Breast epithelium (tissue), 3 donors: ENCODE data around the gene IFNL4.

Experiments used
- POLR2A ChIP-seq: fragments of 450-650 bp; IDR thresholded peaks from one replicate; pipeline ENCODE4 v1.6.1; 2016; ENCODE audit warnings: antibody characterized with exemption, mild to moderate bottlenecking, moderate library complexity
- POLR2AphosphoS5 ChIP-seq, 3 donors: sonication (generic); formaldehyde crosslinking; IDR thresholded peaks; one replicate each; pipeline ENCODE4 v1.6.1; 2017; ENCODE audit warnings: antibody characterized with exemption in 3 of 3
- TF ChIP-seq, protein P1 (sequence below), 3 donors: fragments of 450-650 bp; IDR thresholded peaks; one replicate each; pipeline ENCODE4 v1.5.1; 2016 to 2017; ENCODE audit warnings: antibody characterized with exemption in 3 of 3, mild to moderate bottlenecking in 3 of 3, moderate library complexity in 3 of 3

DNA sequence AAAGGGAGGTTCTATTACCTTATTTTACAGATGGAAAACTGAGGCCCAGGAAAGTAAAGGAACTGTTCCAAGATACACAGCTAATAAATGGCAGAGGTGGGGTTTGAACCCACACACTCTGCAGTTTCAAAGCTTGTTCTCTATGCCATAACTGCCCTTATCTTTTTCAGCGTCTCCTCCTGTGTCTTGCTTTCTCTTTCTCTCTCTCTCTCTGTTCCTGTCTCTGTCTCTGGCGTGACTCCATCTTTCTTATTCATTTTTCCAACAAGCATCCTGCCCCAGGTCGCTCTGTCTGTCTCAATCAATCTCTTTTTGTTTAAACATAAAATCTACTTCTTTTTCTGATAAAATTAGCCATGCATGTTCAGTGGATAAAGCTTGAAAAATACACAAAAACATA is 3.2 kb upstream of the IFNL4 start:
- TF ChIP-seq, protein P1, sequence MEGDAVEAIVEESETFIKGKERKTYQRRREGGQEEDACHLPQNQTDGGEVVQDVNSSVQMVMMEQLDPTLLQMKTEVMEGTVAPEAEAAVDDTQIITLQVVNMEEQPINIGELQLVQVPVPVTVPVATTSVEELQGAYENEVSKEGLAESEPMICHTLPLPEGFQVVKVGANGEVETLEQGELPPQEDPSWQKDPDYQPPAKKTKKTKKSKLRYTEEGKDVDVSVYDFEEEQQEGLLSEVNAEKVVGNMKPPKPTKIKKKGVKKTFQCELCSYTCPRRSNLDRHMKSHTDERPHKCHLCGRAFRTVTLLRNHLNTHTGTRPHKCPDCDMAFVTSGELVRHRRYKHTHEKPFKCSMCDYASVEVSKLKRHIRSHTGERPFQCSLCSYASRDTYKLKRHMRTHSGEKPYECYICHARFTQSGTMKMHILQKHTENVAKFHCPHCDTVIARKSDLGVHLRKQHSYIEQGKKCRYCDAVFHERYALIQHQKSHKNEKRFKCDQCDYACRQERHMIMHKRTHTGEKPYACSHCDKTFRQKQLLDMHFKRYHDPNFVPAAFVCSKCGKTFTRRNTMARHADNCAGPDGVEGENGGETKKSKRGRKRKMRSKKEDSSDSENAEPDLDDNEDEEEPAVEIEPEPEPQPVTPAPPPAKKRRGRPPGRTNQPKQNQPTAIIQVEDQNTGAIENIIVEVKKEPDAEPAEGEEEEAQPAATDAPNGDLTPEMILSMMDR (IDR thresholded peaks at IDR 0.05) = no peak
- TF ChIP-seq POLR2A (no peak), POLR2AphosphoS5 (IDR thresholded peaks at IDR 0.05) (no peak)
